GM12878 (cell line): ENCODE measurements around the gene C2orf92. TPM values are rescaled to one million over a fixed set of nuclear protein-coding genes. Genes with fewer than 3 reads are reported as not detected.
A peak's percentile ranks its signal among the peaks of the same experiment; 100 is the strongest.

Experiments
- ATAC-seq: fragments of 200-7000 bp; cut with Tn5 transposase; 3 replicates; pipeline ENCODE4 v1.9.1; 2020; ENCODE audit warnings: mild to moderate bottlenecking, moderate library complexity
- BruUV-seq: library from RNA; stranded (reverse); fragments of 400-500 nt; replicated peaks from 2 replicates; lab custom pipeline; 2021; lab: Mats Ljungman, UMichigan
- CTCF ChIA-PET: fragments of 300-600 bp; sonication (Branson Sonifier 250); formaldehyde crosslinking; extraction: SDS; loops from one replicate; lab custom pipeline; 2021; ENCODE audit warnings: inconsistent platforms; lab: Yijun Ruan, JAX
- POLR2A ChIA-PET: fragments of 350-600 bp; formaldehyde crosslinking; extraction: SDS; loops from one replicate; lab custom pipeline; 2021; ENCODE audit warnings: inconsistent platforms; lab: Charles Lee
- RAD21 ChIA-PET: fragments of 300-600 bp; sonication (Branson Sonifier 250); formaldehyde crosslinking; loops from one replicate; lab custom pipeline; 2023; ENCODE audit warnings: antibody characterized with exemption; ENCODE audit not compliant: unreplicated experiment; lab: Charles Lee
- SMC1A ChIA-PET: fragments of 300-600 bp; sonication (Branson Sonifier 250); formaldehyde crosslinking; loops from one replicate; lab custom pipeline; 2023; ENCODE audit not compliant: unreplicated experiment, uncharacterized antibody; lab: Charles Lee
- DNase-seq: peaks from one replicate; pipeline ENCODE4 v3.0.0-alpha.2; 2011; ENCODE audit warnings: low read depth, low spot score
- FAIRE-seq: peaks from 3 replicates; lab custom pipeline; 2011; peaks lifted over from hg19 to GRCh38; lab: Jason Lieb, UNC
- H2AFZ ChIP-seq: 2 replicates; pipeline ENCODE4 v1.6.0; 2011; ENCODE audit warnings: low read depth, low read length, control low read depth; ENCODE audit not compliant: control insufficient read depth
- H3K27ac ChIP-seq: 2 replicates; pipeline ENCODE4 v1.5.1; 2011; ENCODE audit warnings: control low read depth; ENCODE audit not compliant: control insufficient read depth, insufficient read depth
- H3K27me3 ChIP-seq, 2 experiments: replicated peaks in 1 of 2; 2 replicates each; pipeline versions ENCODE4 v1.6.0 to v1.6.1; 2011; ENCODE audit warnings: low read length in 1 of 2; ENCODE audit not compliant: control insufficient read depth in 2 of 2, insufficient read depth in 2 of 2
- H3K36me3 ChIP-seq, 2 experiments: 2 replicates each; pipeline ENCODE4 v1.5.1; 2011; ENCODE audit warnings: low read length in 1 of 2; ENCODE audit not compliant: control insufficient read depth in 2 of 2, insufficient read depth in 2 of 2
- H3K4me1 ChIP-seq: 2 replicates; pipeline ENCODE4 v1.6.1; 2011; ENCODE audit warnings: mild to moderate bottlenecking, low read length, moderate library complexity, mixed read lengths; ENCODE audit not compliant: control insufficient read depth, insufficient read depth
- H3K4me2 ChIP-seq: 2 replicates; pipeline ENCODE4 v1.6.0; 2011; ENCODE audit warnings: control low read depth; ENCODE audit not compliant: control insufficient read depth, insufficient read depth
- H3K4me3 ChIP-seq: fragments of 200-600 bp; sonication (generic); 2 replicates; pipeline ENCODE4 v1.5.1; 2016
- H3K79me2 ChIP-seq: 2 replicates; pipeline ENCODE4 v1.6.0; 2011; ENCODE audit warnings: low read length; ENCODE audit not compliant: control insufficient read depth, insufficient read depth
- H3K9ac ChIP-seq: 2 replicates; pipeline ENCODE4 v1.8.0; 2011; ENCODE audit warnings: low read length, control low read depth, mixed read lengths; ENCODE audit not compliant: control insufficient read depth, insufficient read depth
- H3K9me3 ChIP-seq: replicated peaks from 3 replicates; pipeline ENCODE4 v1.5.1; 2011; ENCODE audit warnings: mild to moderate bottlenecking, low read length; ENCODE audit not compliant: control insufficient read depth, insufficient read depth
- H4K20me1 ChIP-seq: 2 replicates; pipeline ENCODE4 v1.6.0; 2011; ENCODE audit not compliant: control insufficient read depth, insufficient read depth
- CBX3 ChIP-seq: fragments of 200-600 bp; sonication (generic); IDR thresholded peaks from 2 replicates; pipeline ENCODE4 v1.6.1; 2016; ENCODE audit warnings: low read depth, borderline replicate concordance
- CBX5 ChIP-seq: sonication (generic); IDR thresholded peaks from 2 replicates; pipeline ENCODE4 v1.6.1; 2016; ENCODE audit warnings: low read depth, moderate library complexity, mild to moderate bottlenecking, inconsistent platforms
- ELK1 ChIP-seq: IDR thresholded peaks from 2 replicates; pipeline ENCODE4 v1.6.1; 2012; ENCODE audit warnings: low read depth, low read length, improper control_type of control experiment
- HDAC2 ChIP-seq: fragments of 200-600 bp; sonication (generic); IDR thresholded peaks from 2 replicates; pipeline ENCODE4 v1.6.1; 2017
- POLR2A ChIP-seq: IDR thresholded peaks from 2 replicates; pipeline ENCODE4 v1.6.1; 2011; ENCODE audit warnings: low read depth, mild to moderate bottlenecking, low read length
- SIX5 ChIP-seq: IDR thresholded peaks from 2 replicates; pipeline ENCODE4 v1.6.1; 2011; ENCODE audit warnings: mild to moderate bottlenecking, low read depth, low read length, moderate library complexity; ENCODE audit not compliant: severe bottlenecking
- WGBS: methylation state at CpG from one replicate; pipeline ENCODE4 v1.1.6; 2016; ENCODE audit warnings: low lambda C conversion rate; ENCODE audit not compliant: insufficient replicate concordance, insufficient coverage; ENCODE audit errors: missing lambda C conversion rate; 5-methylcytosine and 5-hydroxymethylcytosine counted together
- in situ Hi-C: fragments of 300-500 bp; cut with MboI; formaldehyde crosslinking; loops from 9 replicates; pipeline ENCODE4 v1.14.3; 2018; ENCODE audit warnings: mixed read lengths
- intact Hi-C: fragments of 100-400 bp; cut with micrococcal nuclease; formaldehyde crosslinking; loops from one replicate; pipeline ENCODE4 v1.14.2; 2022; ENCODE audit not compliant: unreplicated experiment
- polyA plus RNA-seq, 11 experiments: library from polyadenylated mRNA; depleted of rRNA in 4 of 11; unstranded in 6 of 11; stranded (reverse) in 5 of 11; fragments of >200 nt; fragmentation: Nextera tagmentation in 4 of 11; fragmentation: Illumina TruSeq in 1 of 11; extraction: Ambion mirVana in 4 of 11; extraction: Trizol in 1 of 11; gene quantifications; 1 replicate in 1 of 11; 2 replicates in 10 of 11; pipeline versions ENCODE4 v1.2.1 to v1.2.3, GENCODE V29; 2011 to 2016; ENCODE audit warnings: inconsistent platforms in 2 of 11, missing spikeins in 2 of 11, low read depth in 1 of 11
- total RNA-seq, 4 experiments: library from RNA; depleted of rRNA in 3 of 4; stranded (reverse); fragments of >200 nt in 3 of 4; fragmentation: Illumina TruSeq in 1 of 4; extraction: Trizol in 1 of 4; gene quantifications; 2 replicates each; pipeline versions ENCODE4 v1.2.1 to v1.2.3, GENCODE V29; 2013 to 2021

C2orf92 gene
- total and polyA plus RNA-seq, 10 of the 15 experiments (the other 5 are each of a cell fraction or from before 2014, with no cell fraction given): 0.40 to 10.1 (median 3.7) TPM

GRCh38 chr2:97659256-97660043 lies 10.1 kb upstream of the C2orf92 start (continued):
- no peak for TF ChIP-seq CBX3
- no peak for TF ChIP-seq ELK1
- no peak for TF ChIP-seq CBX5
- no peak for TF ChIP-seq HDAC2

DNA sequence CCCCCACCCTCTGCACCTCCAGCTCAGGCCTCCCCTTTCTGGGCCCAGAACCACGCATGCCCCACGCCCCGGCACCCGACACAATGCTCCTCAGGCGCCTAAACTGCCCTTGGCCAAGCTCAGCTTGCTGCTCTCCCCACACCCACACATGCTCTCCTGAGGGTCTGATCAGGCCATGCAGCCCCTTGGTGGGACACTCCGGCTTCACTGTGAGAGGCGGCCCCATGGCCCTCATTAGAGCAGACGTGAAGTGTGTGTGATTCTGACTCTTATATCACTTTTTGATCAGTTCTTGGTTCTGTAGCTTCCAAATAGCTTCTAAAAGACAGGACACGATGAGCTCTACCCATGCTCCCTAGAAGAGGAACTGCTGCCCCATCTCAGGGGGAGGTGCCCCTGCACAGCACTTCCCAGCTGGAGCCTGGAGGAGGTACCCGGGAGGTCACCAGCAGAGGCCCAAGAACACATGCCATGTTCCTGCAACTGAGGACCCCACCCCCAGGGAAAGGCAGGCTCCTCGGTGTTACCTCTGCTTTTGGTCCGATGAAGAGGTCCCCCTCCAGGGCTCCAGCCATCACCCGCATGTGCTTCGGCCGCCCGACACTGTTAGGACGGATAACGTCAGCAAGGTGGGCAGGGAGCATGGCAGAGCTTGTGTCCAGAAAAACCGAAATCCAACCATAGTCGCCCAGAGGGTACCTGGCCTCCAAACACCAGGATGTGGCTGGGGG lies 9.3 kb upstream of the C2orf92 start:
- BruUV-seq: no TSS peak
- Histone ChIP-seq H3K36me3 (peaks cover 6 to 8% of the 10 kb centered on the region in 2 experiments; a peak in 3 of 4 replicates), H3K9ac (no peak overlapping the region), H3K79me2 (peaks cover 32% of the 10 kb centered on the region), H3K4me2 (no peak overlapping the region), H3K9me3 (no peaks in the 10 kb centered on the region), H4K20me1 (peaks cover 2% of the 10 kb centered on the region; the same call in 1 of the 2 replicates), H3K4me1 (no peaks in the 10 kb centered on the region; the same call in 1 of the 2 replicates), H3K27ac (no peak overlapping the region), H3K4me3 (no peak overlapping the region), H3K27me3 (no peaks in the 10 kb centered on the region), H2AFZ (no peak overlapping the region)
- ATAC-seq (no peak), DNase-seq (no peak), FAIRE-seq (no peak)
- intact Hi-C loops: no loop called here
- RAD21 ChIA-PET: interaction anchor here (0.6 to 0.9 kb wide), 2 partner anchors 36 to 38 kb away, joined by 3 read pairs; no protein-coding TSS in a partner anchor
- TF ChIP-seq SIX5 (no peak), POLR2A (0 out of 2 replicates have a peak, but pooled peaks have one; percentile 10)
- POLR2A ChIA-PET: interaction anchor here (3.0 to 7.5 kb wide), 2 partner anchors 13 to 15 kb away, joined by 23 to 132 read pairs; partner anchors contain the start of gene COX5B
- CTCF ChIA-PET: interaction anchor here (0.6 kb wide), 1 partner anchor 725 kb away, joined by 3 read pairs; no protein-coding TSS in a partner anchor
- SMC1A ChIA-PET: interaction anchor here (1.1 to 3.0 kb wide), 2 partner anchors 9 to 16 kb away, joined by 3 to 9 read pairs; no protein-coding TSS in a partner anchor
- 99% methylated on average over 19 of the region's 20 CpGs for WGBS
- in situ Hi-C loops: loop anchor here (10.0 kb wide), 1 partner anchor 1595 kb away; no protein-coding TSS in a partner anchor
